Thyroid gland (tissue), 4 donors: Measurements from ENCODE around the gene YPEL5.

Source experiments
- CTCF ChIP-seq, 6 experiments: fragments of 200-600 bp in 3 of 6; fragments of 450-650 bp in 3 of 6; sonication (generic) in 3 of 6; IDR thresholded peaks; one replicate each; pipeline ENCODE4 v1.5.1; 2016 to 2019; ENCODE audit warnings: antibody characterized with exemption in 6 of 6, mild to moderate bottlenecking in 2 of 6, inconsistent platforms in 1 of 6, moderate library complexity in 1 of 6
- POLR2A ChIP-seq, 2 donors: fragments of 450-650 bp; IDR thresholded peaks; one replicate each; pipeline ENCODE4 v1.6.1; 2017; ENCODE audit warnings: antibody characterized with exemption in 2 of 2, mild to moderate bottlenecking in 2 of 2, moderate library complexity in 1 of 2

- TF ChIP-seq CTCF (IDR thresholded peaks at IDR 0.05) (no peak), POLR2A (IDR thresholded peaks at IDR 0.05) (no peak)
Observed at GRCh38 chr2:30136764-30137444, 9.9 kb upstream of the YPEL5 start.
